Activated CD4-positive, alpha-beta T cell treated with anti-CD3 and anti-CD28 coated beads, Interleukin-2, amount 50 U/mL, for 24 hours (primary cell): ENCODE data around the gene ELP4.
"Not testable (repeated sequence)": the region's sequence is repeated elsewhere in the genome, so short reads cannot be mapped to it uniquely, and the experiment has no call there.

Experiments used
- DNase-seq, 2 donors: peaks; one replicate each; pipeline ENCODE4 v3.0.0-alpha.2; 2020; ENCODE audit warnings: low read depth in 1 of 2, low spot score in 1 of 2

The ELP4 gene

DNA sequence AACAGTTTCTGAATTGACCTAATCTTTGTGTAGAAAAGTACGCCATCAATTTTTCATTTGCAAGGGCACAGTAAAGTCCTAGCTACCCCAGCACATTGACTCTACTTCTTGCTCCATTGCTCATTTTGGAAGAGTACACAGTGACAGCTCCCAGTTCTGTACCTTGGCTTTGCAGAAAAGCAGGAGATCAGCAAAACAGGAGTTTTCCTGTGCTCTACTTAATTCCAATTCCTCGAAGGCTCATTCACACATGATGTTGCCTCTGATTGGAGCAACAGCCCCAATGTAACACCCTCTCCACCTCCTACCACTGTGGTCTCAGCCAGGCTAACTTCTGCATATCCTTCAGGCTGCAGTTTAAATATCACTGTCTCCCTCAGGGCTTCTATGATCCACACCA lies 182.9 kb downstream of the ELP4 start:
- DNase-seq = no peak

DNA sequence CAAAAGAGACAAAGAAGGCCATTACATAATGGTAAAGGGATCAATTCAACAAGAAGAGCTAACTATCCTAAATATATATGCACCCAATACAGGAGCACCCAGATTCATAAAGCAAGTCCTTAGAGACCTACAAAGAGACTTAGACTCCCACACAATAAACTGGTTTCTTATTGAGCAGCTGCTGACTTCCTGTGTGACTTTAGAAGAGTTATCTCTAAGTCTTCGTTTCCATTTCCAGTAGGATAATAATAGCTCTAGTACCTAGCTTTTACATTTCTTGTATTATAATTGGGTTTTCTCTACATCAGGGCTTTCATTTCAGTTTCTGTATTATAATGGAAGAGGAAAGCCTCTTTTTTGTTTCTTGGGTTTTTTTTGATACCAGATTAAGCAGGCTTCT lies 187.5 kb downstream of the ELP4 start:
- DNase-seq = not testable (repeated sequence)

DNA sequence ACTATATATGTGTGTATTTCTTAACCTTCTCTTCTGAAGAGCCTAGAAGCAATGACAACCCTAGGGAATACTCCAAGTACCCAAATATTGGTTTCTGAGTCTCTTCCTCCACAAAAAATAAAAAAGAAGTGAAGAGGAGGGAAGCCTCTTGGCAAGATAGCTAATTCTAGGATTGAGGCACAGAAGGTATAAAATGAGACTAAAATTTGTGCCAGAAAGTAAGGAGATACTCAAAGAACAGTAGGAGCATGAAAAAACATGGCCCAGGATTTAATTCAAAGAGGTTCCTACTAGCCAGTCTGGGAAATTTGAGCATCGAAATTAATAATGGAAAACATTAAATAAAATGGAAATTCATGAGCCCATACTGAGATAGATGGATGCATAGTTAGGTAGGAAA lies 189.5 kb downstream of the ELP4 start:
- no peak for DNase-seq

DNA sequence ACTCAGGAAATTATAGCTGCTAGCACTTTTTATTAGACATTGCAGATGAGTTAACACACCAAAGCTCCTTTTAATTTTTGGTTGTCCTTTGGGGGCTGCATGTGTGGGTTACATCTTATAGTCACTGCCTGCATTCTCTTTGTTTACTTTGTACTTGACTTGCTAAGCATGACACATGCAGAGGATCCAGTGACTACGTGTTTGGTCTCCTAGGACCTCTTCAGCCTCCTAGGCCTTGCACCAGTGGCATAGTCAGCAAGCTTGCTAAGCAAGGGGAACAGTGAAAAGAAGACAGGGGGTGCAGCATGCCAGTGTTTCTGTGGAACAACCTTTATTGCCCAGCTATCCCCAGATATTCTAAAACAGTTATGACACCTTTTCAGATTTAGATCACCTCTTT lies 193.4 kb downstream of the ELP4 start:
- no peak for DNase-seq

DNA sequence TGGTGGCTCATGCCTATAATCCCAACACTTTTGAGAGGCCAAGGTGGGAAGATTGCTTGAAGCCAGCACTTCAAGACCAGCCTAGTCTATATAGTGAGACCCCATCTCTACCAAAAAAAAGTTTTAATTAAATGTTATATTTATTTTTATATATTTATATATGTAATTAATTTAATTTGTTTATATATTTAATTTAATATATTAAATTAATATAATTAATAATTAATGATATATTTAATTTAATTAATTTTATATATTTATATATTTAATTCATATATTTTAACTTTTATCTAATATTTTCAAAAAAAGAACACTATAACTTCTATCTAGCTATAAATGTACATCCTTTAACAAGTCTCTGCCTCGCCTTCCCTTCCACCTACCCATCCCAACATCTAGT lies 196.8 kb downstream of the ELP4 start:
- no peak for DNase-seq

DNA sequence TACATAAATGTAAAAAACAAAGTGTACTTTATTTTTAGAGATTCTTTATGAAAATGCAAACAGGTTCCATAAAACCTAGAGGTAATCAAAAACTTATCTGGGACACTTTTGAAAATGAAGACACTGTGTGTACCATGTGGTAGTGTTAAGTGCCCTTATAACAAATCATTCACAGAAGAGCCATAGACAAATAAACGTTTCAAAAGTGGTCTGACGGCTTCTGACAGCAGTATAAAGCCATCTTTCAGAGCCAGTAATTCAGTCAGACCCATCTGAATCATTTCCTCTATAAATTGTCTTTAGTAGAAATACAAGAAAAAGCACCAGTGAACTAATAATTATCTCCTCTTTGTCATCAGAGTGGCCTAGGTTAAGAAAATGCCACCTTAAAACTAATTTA lies 201.6 kb downstream of the ELP4 start:
- no peak for DNase-seq

DNA sequence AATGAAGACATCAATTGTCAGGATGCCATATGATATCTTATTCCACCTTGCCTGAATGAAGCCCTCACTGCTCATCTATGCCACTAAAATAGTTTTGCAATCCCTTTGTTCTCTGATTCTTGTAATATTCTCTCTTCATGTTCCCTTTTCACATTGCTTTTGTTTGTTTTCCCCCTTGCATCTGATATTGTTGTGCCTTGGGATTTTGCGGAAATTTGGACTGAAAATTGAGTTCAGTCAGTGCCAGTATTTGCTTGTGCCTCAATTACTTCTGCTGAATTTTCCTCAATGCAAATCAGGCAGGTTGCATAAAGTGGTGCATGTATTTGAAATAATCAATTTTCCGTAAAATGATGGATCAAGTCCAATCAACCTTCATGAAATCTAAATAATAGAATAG lies 203.3 kb downstream of the ELP4 start:
- no peak for DNase-seq

DNA sequence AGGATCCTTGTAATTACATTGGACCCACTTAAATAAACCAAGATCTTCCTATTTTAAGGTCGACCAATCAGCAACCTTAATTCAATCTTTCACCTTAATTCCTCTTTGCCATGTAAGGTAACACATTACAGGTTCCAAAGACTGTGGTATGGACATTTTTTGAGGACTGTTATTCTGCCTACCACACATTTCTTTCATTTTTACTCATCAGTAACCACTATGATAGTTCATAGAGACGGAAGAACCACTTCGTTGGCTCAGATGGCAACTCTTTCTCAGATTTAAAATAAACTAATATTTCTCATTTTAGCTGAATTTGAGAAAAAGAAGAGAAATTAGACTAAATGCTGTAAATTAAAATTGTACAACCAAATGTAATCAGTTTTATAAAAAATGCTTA lies 205.3 kb downstream of the ELP4 start:
- DNase-seq = no peak

DNA sequence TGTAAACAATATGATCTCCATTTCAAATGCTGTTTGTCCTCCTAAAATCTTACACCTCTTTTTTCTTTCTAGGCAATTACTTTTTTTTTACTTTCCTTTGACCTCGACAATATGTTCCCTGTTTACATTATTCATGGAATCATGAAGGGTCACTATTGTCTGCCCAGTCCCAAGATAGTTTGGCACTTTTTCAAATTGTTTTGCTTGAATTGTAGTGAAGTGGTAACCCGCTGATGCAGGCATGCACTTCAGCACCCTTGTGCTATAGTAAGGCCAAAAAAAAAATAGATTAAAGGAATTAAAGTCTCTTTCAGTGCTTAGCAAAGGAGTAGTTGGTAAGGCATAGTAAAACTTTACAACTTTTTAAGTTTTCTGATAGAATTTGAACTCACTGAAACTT lies 210.7 kb downstream of the ELP4 start:
- DNase-seq = no peak

DNA sequence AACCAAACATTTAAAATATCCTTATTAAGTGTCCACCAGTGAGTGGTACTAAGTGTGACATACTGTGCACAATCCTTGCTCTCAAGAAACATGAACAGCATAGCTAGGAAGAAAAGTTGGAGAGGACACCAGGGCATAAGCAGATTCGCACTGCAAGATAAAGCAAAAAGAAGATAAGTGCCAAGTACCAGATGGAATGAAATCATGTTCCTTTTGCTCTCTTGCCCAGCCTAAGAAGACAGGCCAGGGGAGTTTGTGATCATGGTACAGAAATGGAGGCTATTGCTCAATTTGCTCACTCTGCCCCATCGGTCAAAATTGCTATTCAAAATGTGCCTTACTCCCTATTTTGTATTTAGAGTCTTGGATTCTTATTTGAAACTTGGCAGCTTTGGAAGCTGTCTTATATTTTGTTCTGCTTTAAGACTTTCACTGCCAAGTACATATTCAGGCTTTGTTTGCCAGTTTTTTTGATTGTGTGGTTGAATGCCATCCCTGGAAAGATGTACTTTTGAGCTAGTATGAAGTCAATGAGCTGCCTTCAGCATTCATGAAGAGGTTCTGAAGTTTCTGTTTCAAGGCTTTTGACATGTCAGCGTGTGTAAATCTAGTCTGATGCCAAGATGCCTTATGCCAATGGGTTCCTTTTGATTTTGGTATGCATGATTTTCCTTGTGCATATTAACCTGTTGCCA lies 211.3 kb downstream of the ELP4 start:
- no peak for DNase-seq

DNA sequence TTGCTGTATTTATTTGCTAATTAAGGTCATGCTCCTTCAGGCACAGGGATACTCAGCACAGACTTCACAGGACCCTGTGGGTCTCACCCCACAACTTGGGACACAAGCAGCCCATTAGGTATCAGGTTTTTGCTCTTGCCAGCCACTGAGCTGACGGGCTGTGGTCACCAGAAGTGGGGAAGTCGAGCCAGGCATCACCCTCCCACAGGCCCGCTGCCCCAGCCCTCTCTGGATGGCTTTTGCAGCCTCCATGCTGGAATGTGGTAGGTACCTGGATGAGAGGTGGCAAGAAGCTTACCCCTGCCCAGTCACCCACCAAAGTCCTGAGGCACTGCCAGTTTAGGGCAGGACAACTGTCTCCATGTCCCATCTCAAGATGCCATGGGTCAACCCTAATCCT lies 213.2 kb downstream of the ELP4 start:
- no peak for DNase-seq

DNA sequence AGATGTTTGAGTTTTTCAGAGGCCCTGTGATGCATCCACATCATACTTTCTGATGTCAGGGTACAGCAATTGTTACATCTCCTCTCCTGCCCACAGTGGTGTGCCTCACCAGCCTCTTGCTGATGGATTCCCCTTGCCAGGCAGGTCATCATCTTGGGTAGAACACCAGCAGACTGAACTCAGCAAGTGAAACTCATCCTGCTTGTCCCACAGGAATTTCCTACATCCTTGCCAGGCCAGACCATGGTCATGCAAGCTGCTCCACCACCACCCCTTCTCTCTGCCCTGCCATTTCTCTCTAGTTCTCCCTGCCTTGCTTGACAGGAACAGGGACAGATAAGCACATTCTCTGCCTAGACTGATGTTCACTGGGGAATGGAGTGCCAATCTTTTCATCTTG lies 215.6 kb downstream of the ELP4 start:
- no peak for DNase-seq

DNA sequence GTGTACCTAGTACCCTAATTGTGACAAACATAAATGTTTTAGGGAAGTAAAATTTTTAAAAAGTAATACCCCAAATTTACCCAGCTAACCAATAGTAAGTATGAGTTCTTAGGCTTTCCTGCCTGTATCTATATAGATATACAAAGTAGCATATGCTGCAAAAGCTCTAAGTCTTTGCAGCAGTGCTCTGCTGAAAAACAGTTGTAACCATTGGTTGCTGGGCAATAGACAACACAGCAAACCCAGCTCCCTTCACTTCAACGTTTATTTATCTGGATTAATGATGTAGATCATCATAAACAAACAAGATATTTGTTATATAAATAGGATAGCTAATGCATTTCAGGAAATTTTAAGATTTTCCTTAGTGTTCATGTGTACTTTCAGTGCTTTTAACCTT lies 218.9 kb downstream of the ELP4 start:
- no peak for DNase-seq

DNA sequence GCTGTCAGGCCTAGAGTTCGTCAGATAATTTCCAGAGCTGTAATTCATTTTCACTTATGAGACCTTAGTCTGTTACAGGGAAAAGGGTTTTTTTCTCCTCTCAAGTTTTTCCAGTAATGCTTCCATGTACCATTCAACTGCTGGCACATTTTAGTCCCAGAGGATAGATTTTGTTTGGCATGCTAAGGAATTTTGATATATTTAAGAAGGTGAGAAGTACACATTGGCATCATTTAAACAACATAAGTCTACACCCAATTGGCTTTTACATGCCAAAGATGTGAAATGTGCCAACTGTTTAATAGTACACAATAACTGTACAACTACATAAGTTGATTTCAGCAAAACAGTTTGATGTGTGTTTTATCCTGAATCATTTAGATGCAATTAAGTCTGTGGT lies 230.6 kb downstream of the ELP4 start:
- DNase-seq = no peak

DNA sequence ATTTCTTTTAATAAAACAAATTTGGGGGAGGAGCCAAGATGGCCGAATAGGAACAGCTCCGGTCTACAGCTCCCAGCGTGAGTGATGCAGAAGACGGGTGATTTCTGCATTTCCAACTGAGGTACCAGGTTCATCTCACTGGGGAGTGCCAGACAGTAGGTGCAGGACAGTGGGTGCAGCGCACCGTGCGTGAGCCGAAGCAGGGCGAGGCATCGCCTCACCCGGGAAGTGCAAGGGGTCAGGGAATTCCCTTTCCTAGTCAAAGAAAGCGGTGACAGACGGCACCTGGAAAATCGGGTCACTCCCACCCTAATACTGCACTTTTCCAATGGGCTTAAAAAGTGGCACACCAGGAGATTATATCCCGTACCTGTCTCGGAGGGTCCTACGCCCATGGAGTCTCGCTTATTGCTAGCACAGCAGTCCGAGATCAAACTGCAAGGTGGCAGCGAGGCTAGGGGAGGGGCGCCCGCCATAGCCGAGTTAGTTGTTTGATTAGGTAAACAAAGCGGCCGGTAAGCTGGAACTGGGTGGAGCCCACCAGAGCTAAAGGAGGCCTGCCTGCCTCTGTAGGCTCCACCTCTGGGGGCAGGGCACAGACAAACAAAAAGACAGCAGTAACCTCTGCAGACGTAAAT lies 231.3 kb downstream of the ELP4 start:
- DNase-seq = not testable (repeated sequence)

DNA sequence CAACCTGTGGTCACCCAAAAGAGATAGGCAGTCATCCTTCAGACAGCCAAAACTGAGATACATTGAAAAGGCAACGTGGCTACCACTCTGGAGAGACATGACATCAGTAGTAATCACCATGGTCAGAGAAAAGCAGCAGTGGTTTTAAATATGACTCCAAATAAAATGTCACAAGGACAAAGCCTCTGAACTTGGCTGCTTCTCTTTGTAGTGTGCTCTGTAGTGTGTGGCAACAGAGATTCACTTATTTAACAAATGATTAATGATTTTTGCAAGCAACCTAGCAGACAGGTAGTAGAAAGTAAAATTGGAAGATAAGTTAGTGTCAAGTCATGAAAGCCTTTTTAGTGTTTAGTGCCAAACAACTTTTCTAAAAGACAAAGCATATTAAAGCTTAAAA lies 238.0 kb downstream of the ELP4 start:
- no peak for DNase-seq

DNA sequence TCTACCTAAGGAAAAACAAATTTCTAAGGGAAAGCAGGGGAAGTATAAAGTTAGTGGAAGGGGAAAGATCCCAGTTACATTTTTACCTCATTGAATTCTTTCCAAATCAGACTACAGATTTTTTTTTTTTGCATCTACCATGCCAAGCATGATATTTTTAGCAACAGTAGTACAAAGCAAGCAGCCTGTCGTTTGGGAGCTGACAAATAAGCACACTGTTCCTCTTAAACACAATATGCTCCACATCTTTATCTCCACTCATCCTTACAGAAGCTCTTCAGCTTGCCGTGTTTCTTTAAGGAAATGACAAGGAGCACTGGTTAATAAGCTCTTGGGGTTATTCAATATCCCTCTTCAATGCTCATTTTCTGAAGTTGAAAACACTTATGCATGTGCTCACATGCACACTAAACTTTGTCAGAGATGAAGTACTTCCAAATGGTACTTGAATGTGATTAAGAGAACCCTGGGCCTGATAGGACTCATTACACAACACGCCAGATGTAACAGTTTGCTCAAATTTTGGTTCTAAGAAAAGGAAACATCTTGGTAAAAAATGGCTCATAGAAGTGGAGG lies 247.8 kb downstream of the ELP4 start:
- no peak for DNase-seq

DNA sequence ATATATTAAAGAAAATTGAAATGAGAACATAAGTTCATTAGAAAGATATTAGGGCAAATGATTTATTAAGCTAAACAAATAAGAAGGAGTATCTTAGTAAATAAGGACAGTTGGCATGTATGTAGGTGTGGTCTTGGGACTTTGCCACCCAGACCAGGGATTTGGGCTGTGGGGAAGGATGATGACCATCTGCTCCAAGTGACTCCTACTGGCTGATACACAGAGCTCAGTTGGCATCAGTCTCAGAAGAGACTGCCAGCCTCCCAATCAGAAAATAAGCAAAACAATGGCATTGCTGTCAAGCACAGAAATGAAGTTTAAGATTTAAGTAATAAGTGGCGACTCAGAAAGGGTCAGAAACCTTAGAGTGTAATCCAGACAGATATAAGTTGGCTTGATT lies 252.1 kb downstream of the ELP4 start:
- no peak for DNase-seq

DNA sequence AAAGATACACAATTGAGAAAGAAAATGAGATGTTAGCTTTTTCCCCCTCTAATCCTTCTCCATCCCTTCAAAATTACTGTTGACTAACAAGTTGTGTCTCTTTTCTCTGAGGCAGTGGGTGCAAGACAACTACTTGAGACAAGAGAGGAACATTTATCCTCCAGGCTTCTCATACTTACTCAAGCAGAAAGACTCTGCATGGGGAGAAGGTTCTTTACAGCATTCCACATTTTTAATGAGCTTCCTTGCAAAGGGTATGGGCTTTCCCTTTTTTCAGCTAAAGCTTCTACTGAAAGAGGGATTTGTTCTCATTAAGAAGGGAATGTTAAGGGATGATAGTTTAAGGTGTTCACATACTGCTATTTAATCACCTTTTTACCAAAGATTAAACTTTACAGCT lies 253.7 kb downstream of the ELP4 start:
- DNase-seq = no peak

DNA sequence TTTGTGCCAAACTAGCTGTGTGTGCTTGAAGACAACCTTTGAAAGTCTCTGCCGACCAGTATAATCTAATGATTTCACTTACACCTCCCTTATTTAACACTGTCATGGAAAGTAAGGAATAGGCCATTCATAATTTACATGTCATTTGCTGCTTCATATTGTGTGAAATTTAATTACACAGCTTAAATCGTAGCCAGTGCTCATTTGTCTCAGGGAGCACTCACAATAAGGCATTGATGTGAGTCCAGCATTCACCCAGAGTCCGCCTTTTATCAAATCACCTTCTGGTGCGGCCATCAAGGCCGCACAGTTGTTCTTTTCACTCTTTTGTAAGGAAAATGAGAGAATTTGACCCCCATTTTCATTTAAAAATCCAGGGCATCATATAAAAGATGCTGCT lies 254.7 kb downstream of the ELP4 start:
- DNase-seq = no peak

DNA sequence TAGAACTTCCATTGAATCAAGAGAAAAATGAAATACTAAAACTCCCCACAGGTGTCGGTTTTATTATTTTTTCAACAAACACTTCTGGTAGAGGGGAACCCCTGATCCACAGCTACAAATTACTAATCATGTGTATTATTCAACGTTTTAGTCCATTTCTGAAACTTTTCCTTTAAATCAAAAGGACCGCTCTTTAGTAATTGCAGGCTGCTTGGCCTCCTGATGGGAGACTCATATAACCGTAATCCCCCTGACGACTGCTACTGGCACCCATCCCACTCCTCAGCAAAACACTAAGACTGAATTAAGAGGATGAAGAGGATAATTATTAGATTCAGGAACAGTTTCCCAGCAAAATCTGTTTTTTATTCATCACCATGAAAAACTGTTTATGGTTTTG lies 255.2 kb downstream of the ELP4 start:
- no peak for DNase-seq

DNA sequence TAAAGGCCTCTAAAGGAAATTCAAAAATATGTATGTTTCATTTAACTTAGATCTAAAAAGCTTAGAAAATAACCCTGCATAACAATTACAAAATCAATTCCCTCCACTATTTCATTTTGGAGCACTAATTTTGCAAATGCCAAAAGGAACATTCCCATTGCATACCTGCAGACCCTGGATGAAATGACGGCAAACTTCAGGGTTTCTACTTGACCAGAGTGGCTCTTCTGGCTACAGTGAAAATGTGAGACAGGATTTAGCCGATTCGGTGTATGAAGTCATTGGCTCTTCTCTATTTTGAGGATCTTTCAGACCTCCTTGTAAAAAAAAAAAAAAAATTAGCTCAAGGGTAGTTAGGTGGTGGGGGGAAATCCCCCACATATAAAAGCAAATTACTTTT lies 257.5 kb downstream of the ELP4 start:
- no peak for DNase-seq

DNA sequence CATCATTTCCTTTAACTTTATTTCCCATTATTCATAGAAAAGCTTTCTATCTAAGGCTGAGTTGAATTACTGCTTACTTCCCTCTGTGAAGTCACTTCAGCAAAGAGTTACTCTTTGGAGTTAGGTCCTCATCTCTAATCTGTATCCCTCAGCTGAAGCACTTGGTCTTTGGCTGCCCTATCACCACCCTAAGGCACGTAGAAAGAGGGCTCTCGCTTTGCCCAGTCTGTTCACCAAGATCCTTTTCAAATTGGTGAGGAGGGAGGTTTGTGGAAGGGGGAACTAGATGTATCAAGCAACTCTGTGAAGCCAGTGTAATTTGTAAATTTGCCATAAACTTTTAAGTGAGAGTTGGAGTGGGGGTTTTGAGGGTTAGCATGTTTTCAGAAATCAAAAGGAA lies 258.1 kb downstream of the ELP4 start:
- DNase-seq = no peak
